Measurements from ENCODE around the gene ZMYND8. TPM values are rescaled to one million over a fixed set of nuclear protein-coding genes. Genes with fewer than 3 reads are reported as not detected.

The ZMYND8 gene
- total RNA-seq, 4 donors from 2014 or later, result 44.6 to 78.6 (median 65.8) TPM

- intact Hi-C loops (cut with DNase I), result no loop called here
- DNase-seq (ENCODE audit: extremely low spot score), result no peak
Measured at GRCh38 chr20:47201074-47201730, 155.3 kb downstream of the ZMYND8 start.

GRCh38 chr20:47198996-47199552 is 157.4 kb downstream of the ZMYND8 start:
- H3K4me3 ChIP-seq, result no peak overlapping the region
- intact Hi-C loops (cut with DNase I), result loop anchor here (2.0 kb wide), 1 partner anchor 422 kb away; no protein-coding TSS in a partner anchor
- H3K4me1 ChIP-seq, result peaks cover 8 to 12% (median 10%) of the 10 kb centered on the region in 4 donors
- H3K27me3 ChIP-seq, result no peaks in the 10 kb centered on the region
- no peak for DNase-seq (ENCODE audit: extremely low spot score)
- no peaks in the 10 kb centered on the region for H3K36me3 ChIP-seq
- TF ChIP-seq CTCF (IDR thresholded peaks at IDR 0.05) (no peak), POLR2A (IDR thresholded peaks at IDR 0.05; ENCODE audit: low read depth) (no peak), EP300 (IDR thresholded peaks at IDR 0.05) (no peak), POLR2AphosphoS5 (IDR thresholded peaks at IDR 0.05) (no peak)
- H3K27ac ChIP-seq (replicated peaks in 1 of 4), result no peak overlapping the region
- WGBS, result 93% methylated on average over 14 of the region's 14 CpGs
- no peaks in the 10 kb centered on the region for H3K9me3 ChIP-seq

More at GRCh38 chr20:47201074-47201730, 155.3 kb downstream of the ZMYND8 start:
- TF ChIP-seq CTCF (IDR thresholded peaks at IDR 0.05) (no peak), POLR2A (IDR thresholded peaks at IDR 0.05; ENCODE audit: low read depth) (no peak), POLR2AphosphoS5 (IDR thresholded peaks at IDR 0.05) (no peak), EP300 (IDR thresholded peaks at IDR 0.05) (no peak)
- Histone ChIP-seq H3K27me3 (no peaks in the 10 kb centered on the region), H3K27ac (replicated peaks in 1 of 4) (no peak overlapping the region), H3K4me1 (peaks cover under 1 to 12% (median 5%) of the 10 kb centered on the region in 4 donors), H3K4me3 (no peak overlapping the region), H3K36me3 (no peaks in the 10 kb centered on the region), H3K9me3 (no peaks in the 10 kb centered on the region)
- 95% methylated on average over 8 of the region's 9 CpGs for WGBS

GRCh38 chr20:47198254-47198671 is 158.2 kb downstream of the ZMYND8 start:
- Histone ChIP-seq H3K9me3 (no peaks in the 10 kb centered on the region), H3K4me1 (peaks cover 8 to 12% (median 10%) of the 10 kb centered on the region in 4 donors), H3K27me3 (no peaks in the 10 kb centered on the region), H3K4me3 (no peak overlapping the region), H3K36me3 (no peaks in the 10 kb centered on the region), H3K27ac (replicated peaks in 1 of 4) (no peak overlapping the region)
- no peak for DNase-seq (ENCODE audit: extremely low spot score)
- no peak for TF ChIP-seq EP300 (IDR thresholded peaks at IDR 0.05)
- TF ChIP-seq CTCF (IDR thresholded peaks at IDR 0.05), result no peak
- WGBS, result 93% methylated on average over 3 of the region's 3 CpGs
- intact Hi-C loops (cut with DNase I), result loop anchor here (2.0 kb wide), 1 partner anchor 423 kb away; no protein-coding TSS in a partner anchor

GRCh38 chr20:47196091-47197081 is 160.1 kb downstream of the ZMYND8 start:
- peaks cover 8 to 12% (median 10%) of the 10 kb centered on the region in 4 donors for H3K4me1 ChIP-seq
- no peaks in the 10 kb centered on the region for H3K27me3 ChIP-seq
- H3K9me3 ChIP-seq, result no peaks in the 10 kb centered on the region
- no peak overlapping the region for H3K4me3 ChIP-seq
- H3K36me3 ChIP-seq, result no peaks in the 10 kb centered on the region
- intact Hi-C loops (cut with DNase I), result loop anchor here (2.0 kb wide), 1 partner anchor 186 kb away; no protein-coding TSS in a partner anchor
- 36% methylated on average over 27 of the region's 34 CpGs for WGBS
- peak; percentile 93 for DNase-seq (ENCODE audit: extremely low spot score)
- TF ChIP-seq CTCF (IDR thresholded peaks at IDR 0.05) (peak in 2 of 3 experiments; percentile 94), POLR2A (IDR thresholded peaks at IDR 0.05; ENCODE audit: low read depth) (no peak), EP300 (IDR thresholded peaks at IDR 0.05) (no peak), POLR2AphosphoS5 (IDR thresholded peaks at IDR 0.05) (peak in 1 of 2 donors; percentile 45)
- H3K27ac ChIP-seq (replicated peaks in 1 of 4), result no peak overlapping the region
